Measurements from ENCODE around the gene SUMF1.

- TF ChIP-seq CTCF (IDR thresholded peaks at IDR 0.05) (no peak), POLR2A (IDR thresholded peaks at IDR 0.05) (no peak)
Measured at GRCh38 chr3:4356220-4356540, 110.9 kb downstream of the SUMF1 start.

Measured in adrenal gland (tissue), 5 donors.